ENCODE results near the gene RAD9A. TPM values are rescaled to one million over a fixed set of nuclear protein-coding genes. Genes with fewer than 3 reads are reported as not detected.
"Not testable (repeated sequence)": the region's sequence is repeated elsewhere in the genome, so short reads cannot be mapped to it uniquely, and the experiment has no call there.

RAD9A gene
- total RNA-seq, 1 donor from 2014 or later = 23.8 TPM

DNA sequence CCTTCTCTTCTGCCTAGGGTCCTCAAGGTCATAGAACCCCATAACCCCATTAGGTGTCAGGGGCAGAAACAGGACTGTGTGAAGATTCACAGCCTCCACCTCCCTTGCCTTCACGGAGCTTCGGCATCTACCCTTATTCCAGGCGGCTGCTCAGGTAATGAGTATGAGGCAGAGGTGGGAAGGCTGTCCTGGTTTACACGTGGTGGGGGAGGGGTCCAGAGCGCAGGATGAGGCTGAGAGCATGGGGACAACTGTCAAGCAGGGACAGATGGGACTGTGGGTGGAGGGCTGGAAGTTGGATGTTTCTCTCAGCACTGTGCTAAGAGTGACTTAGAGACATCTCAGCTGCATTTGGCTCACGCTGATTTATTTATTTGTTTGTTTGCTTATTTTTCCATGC, 4.3 kb upstream of the RAD9A start:
- ATAC-seq (no peak), DNase-seq (ENCODE audit: low spot score) (no peak)
- intact Hi-C loops (cut with DNase I) = no loop called here

DNA sequence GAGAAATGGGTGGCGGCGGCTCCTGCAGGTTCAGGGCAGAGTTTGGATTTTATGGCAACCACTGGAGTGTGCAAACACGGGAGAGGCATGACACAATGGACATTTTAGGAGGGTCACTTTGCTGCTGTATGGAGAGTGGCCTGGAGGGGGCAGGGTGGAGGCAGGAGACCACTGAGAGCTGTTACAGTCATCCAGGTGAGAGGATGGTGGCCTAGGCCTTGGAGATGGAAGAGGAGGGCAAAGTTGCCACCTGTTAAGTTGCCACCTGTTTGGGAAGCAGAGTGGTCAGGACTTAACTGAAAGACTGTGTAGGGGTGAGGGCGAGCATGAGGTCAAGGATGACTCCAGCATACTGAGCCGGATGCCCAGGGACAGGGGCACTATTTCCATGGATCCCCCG, 2.3 kb upstream of the RAD9A start:
- ATAC-seq (no peak), DNase-seq (ENCODE audit: low spot score) (no peak)
- intact Hi-C loops (cut with DNase I) = no loop called here

DNA sequence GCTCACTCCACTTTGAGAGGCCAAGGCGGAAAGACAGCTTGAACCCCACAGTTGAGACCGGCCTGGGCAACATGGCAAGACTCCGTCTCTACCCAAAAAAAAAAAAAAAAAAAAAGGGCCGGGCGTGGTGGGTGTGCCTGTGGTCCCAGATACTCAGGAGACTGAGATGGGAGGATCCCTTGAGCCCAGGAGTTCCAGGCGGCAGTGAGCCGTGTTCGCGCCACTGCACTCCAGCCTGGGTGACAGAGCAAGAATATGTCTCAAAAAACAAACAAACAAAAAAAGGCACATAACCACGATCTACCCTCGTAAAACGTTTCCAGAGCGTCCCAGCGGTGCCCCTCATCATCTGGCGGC, 861 bp upstream of the RAD9A start:
- no peak for DNase-seq (ENCODE audit: low spot score)
- intact Hi-C loops (cut with DNase I) = no loop called here
- ATAC-seq = no peak

DNA sequence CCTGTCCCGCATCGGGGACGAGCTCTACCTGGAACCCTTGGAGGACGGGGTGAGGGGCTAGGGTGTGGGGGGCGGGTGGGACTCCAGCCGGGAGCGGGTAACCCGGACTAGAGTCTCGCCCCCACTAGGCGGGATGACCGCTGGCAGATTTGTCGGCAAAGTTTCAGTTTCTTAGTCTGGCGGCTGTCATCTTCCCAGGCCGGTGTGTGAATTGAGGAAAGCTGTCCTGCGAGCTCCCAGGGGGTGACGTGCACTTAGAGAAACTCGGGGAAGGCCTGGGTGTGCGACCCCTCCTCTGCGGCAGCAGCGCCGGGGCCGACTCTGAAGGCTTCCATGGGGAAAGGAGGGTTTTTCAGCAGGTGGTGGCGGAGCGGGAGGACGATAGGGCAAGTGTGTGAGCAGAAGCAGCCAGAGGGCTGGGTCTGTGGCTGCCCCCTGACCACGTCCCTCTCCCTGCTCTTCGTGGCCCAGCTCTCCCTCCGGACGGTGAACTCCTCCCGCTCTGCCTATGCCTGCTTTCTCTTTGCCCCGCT, 463 bp downstream of the RAD9A start:
- intact Hi-C loops (cut with DNase I) = no loop called here
- no peak for DNase-seq (ENCODE audit: low spot score)
- peak; percentile 1 for ATAC-seq

DNA sequence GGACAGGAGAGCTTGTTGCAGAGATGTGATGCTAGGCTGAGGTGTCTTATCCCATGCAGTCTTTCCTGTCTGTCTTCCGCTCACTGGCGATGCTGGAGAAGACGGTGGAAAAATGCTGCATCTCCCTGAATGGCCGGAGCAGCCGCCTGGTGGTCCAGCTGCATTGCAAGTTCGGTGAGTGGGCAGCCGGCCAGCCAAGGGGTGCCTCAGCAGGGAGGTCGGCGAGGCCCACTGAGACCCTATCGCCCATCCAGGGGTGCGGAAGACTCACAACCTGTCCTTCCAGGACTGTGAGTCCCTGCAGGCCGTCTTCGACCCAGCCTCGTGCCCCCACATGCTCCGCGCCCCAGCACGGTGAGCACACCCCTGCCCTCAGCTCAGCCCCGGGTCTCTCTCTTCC, 1.7 kb downstream of the RAD9A start:
- no peak for ATAC-seq
- intact Hi-C loops (cut with DNase I) = no loop called here
- no peak for DNase-seq (ENCODE audit: low spot score)

DNA sequence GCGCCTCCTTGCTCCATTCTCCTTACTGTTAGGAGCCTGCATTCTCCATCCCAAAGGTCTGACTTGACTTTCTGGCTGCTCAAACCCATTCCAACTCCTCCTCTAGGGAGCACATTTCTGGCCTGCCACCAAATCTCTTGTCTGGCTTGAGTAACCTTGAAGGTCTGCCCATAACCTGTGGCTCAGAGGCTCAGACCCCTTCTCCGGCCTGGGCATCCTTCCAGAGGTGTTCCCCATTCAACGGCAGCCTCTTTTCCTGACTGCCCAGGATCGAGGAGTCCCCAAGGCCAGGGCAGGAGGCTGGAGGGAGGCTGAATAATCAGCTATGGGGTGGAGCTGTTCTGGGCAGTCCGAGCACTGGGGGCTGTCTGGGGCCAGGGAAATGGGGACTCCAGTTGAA, 2.2 kb downstream of the RAD9A start:
- ATAC-seq (no peak), DNase-seq (ENCODE audit: low spot score) (no peak)
- intact Hi-C loops (cut with DNase I) = no loop called here

DNA sequence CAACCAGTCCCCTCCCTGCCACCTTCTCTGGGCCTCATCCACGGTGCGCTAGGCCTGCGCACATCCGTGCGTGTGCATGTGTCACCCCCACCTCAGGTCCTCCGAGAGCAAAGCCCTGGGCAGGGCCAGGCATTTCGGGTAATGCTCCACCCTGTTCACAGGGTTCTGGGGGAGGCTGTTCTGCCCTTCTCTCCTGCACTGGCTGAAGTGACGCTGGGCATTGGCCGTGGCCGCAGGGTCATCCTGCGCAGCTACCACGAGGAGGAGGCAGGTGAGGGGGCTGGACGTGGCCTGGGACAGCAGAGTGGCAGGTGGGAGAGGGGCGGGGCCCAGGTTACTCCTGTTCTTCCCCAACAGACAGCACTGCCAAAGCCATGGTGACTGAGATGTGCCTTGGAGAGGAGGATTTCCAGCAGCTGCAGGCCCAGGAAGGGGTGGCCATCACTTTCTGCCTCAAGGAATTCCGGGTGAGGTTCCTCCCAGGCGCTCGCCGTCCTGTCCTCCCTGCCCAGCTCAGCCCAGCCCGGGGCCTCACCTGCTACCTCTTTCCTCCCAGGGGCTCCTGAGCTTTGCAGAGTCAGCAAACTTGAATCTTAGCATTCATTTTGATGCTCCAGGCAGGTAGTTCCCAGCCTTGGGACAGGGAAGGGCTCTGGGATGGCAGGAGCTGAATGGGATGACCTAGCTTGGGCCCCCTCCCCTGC, 3.9 kb downstream of the RAD9A start:
- ATAC-seq (no peak), DNase-seq (ENCODE audit: low spot score) (no peak)
- intact Hi-C loops (cut with DNase I) = loop anchor here (5.0 kb wide), 1 partner anchor 107 kb away; no protein-coding TSS in a partner anchor

DNA sequence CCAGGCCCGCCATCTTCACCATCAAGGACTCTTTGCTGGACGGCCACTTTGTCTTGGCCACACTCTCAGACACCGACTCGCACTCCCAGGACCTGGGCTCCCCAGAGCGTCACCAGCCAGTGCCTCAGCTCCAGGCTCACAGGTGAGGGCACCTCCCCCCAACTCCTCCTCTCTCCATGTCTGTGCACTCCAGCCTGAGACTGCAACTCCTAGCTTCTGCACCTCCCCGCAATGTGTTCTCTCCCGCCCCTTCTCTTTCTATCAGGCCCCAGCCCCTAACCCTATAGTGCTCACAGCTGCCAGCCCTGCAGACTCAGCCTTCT, 4.4 kb downstream of the RAD9A start:
- no peak for DNase-seq (ENCODE audit: low spot score)
- intact Hi-C loops (cut with DNase I) = loop anchor here (5.0 kb wide), 1 partner anchor 106 kb away; no protein-coding TSS in a partner anchor
- no peak for ATAC-seq

DNA sequence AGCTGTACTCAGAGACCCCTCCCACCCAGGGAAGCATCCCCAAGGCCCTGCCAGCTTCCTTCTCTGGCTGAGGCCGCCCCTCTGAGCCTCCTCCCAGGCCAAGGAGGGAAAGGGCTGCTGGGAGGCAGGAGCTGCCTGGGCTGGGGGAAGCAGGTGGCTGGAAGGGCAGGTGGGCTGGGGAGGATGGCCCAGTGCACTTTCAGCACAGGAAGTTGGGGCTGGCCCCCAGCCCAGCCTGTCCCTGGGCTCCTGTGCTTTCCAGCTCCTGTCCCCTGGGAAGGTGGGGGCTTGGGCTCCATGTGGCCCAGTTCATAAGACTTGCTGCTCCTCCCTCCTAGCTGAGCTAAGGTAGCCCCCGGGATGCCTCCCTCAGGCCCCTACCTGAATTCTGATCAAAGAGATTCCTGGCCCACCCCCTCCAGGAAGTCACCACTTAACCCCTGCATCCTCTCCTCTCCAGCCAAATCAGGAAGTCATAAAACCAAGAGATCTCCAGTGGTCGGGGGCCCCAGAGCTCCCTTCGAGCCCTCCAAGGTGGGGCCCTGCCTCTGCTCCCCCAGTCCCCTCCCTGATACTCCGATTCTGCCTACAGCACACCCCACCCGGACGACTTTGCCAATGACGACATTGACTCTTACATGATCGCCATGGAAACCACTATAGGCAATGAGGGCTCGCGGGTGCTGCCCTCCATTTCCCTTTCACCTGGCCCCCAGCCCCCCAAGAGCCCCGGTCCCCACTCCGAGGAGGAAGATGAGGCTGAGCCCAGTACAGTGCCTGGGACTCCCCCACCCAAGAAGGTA, 5.0 kb downstream of the RAD9A start:
- intact Hi-C loops (cut with DNase I) = loop anchor here (5.0 kb wide), 1 partner anchor 106 kb away; no protein-coding TSS in a partner anchor
- ATAC-seq = no peak
- DNase-seq (ENCODE audit: low spot score) = no peak

DNA sequence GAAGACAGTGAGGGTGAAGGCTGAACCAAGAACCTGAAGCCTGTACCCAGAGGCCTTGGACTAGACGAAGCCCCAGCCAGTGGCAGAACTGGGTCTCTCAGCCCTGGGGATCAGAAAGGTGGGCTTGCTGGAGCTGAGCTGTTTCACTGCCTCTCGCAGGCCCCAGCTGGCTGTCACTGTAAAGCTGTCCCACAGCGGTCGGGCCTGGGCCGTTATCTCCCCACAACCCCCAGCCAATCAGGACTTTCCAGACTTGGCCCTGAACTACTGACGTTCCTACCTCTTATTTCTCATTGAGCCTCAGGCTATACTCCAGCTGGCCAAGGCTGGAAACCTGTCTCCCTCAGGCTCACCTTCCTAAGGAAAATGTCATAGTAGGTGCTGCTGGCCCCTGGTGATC, 5.8 kb downstream of the RAD9A start:
- DNase-seq (ENCODE audit: low spot score) (no peak), ATAC-seq (no peak)
- intact Hi-C loops (cut with DNase I) = loop anchor here (5.0 kb wide), 1 partner anchor 105 kb away; no protein-coding TSS in a partner anchor

DNA sequence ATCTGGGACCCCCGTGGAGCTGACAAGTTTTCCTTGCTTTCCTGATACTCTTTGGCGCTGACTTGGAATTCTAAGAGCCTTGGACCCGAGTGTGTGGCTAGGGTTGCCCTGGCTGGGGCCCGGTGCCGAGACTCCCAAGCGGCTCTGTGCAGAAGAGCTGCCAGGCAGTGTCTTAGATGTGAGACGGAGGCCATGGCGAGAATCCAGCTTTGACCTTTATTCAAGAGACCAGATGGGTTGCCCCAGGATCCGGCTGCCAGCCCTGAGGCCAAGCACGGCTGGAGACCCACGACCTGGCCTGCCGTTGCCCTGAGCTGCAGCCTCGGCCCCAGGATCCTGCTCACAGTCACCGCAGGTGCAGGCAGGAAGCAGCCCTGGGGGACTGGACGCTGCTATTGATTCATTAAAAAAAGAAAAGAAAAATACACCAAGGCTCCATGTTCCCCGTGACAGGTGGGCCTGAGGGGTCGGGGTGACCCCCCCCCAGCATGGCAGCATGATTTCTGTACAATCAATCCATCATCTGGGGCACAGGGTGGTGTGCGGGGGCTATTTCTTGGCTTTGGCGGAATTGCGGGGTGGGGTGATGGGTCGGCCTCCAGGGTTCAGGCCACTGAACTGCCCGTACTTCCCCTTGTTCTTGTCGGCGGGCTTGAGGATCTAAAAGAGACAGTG, 6.3 kb downstream of the RAD9A start:
- intact Hi-C loops (cut with DNase I) = loop anchor here (5.0 kb wide), 1 partner anchor 104 kb away; no protein-coding TSS in a partner anchor
- DNase-seq (ENCODE audit: low spot score) = no peak
- no peak for ATAC-seq

DNA sequence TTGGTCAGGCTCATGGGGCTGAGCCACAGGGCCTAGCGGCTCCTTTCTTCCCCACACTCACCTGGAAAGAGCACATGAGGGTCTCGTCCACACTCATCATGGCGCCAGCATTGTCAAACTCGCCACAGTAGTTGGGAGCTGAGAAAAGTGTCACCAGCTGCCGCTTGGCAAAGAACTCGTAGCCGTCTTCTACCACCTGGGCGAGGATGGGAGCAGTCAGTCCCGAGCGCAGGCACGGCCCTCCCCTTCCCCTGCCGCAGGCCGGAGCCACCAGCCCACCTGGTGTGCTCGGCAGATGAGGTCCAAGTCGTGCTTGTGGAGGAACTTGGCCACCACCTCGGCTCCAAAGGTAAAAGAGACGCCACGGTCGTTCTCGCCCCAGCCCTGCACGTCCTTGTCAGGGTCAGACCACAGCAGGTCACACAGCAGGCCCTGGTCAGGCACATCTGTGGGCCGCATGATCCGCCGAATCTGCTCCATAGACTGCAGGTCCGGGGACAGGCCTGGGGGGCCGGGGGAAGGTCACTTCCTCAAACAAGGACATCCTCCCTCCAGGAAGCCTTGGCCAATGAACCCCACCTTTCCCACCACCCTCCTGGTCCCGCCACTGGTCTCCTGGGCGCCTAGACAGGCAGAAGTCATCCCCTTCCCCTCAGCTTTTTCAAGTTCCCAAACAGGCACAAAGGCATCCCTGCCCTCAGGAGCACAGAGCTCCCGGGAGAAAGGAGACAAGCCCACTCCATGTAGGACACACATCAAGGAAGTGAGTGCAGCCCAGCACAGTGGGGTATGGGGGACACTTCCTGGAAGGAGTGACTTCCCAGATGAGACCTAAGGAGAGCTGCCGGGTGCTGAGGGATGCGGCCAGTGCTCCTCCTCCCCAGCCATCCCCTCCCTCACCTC, 7.1 kb downstream of the RAD9A start:
- intact Hi-C loops (cut with DNase I) = loop anchor here (5.0 kb wide), 1 partner anchor 103 kb away; no protein-coding TSS in a partner anchor
- no peak for DNase-seq (ENCODE audit: low spot score)
- ATAC-seq = no peak

DNA sequence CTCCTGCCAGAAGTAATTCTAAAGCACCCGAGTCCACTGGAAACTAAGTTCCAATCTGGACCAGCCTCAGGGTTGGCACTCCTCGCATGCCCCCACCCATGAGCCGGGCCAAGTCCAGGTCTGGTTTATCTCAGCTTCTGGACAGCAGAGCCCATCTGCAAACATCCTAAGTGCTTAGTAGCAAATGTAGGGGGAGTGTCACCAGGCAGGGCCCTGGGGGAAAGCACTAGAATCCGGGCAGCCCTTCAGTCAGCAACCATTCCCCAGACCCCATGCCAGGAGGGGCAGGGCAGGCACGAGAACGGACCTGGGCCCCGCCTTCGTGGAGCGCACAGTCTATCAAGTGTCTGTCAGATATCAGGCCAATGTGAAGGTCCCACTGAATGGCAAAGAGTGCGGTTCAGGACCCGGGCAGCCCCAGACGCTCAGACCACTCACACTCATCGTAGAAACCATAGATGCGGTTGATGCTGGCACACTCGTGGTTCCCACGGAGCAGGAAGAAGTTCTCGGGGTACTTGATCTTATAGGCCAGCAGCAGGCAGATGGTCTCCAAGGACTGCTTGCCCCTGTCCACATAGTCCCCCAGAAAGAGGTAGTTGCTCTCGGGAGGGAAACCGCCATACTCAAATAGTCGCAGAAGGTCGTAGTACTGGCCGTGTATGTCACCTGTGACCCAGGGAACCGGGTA, 8.6 kb downstream of the RAD9A start:
- ATAC-seq (no peak), DNase-seq (ENCODE audit: low spot score) (no peak)
- intact Hi-C loops (cut with DNase I) = loop anchor here (1.0 kb wide), 1 partner anchor 133 kb away; no protein-coding TSS in a partner anchor

DNA sequence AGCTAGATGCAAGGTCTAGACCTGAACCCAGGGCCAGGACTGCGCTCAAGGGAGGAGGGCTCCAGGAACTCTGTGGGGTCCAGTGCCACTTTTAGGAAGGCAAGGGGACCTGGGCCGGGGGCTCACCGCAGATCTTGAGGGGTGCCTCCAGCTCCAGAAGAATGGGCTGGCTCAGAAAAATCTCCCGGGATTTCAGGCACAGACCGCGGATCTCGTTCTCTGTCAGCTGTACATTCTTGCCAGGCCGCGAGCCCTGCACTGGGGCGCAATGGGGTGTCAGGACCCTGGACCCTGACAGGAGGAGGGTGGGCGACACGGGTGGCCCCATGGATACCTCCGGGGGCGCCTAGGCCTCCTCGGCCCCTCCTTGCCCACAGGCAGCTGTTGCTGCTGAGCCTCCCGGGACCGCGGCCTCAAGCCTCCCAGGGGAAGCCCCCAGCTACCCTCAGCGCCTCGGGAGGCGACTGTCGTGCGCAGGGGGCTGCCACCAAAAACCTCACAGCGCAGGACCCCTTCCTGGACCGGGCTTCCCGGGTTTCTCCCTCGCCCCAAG, 9.2 kb downstream of the RAD9A start:
- DNase-seq (ENCODE audit: low spot score) (no peak), ATAC-seq (peak; percentile 7)
- intact Hi-C loops (cut with DNase I) = loop anchor here (1.0 kb wide), 1 partner anchor 134 kb away; no protein-coding TSS in a partner anchor

DNA sequence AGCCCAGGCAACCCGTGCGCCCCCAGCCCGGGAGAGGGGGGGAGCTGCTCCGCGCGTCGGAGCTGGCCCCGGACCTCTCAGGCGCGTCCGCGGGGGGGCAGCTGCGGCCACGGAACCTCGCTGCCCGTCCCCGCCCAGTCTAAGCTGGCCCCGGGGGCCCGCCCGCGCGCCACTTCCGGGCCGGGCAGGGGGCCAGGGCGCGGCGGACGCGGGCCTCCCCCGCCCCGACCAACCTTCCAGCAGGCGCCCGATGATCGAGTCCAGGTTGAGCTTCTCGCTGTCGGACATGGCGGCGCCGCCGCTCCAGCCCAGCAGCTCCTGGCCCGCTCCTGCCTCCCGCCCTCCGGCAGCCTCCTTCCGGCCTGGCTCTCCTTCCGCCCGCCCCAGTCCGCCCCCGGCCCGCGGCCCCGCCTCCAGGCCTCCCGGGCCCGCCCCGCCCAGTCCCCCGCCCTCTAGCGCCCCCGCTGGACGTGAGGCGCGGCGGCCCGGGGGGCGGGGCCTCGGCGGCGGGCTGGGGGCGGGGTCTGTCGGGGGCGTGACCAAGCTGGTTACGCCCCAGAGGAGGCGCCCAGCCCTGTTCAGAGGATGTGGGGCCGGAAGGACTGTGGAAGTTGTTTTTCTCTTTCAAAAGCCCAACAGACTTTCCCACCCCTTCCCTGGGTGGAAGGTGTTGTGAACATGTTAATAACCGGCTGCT, 9.9 kb downstream of the RAD9A start, which contains the start of gene PPP1CA:
PPP1CA (minus strand) TSS at position 364 of the 697 bp plus-strand sequence; CDS start at position 288, 76 bp downstream.
- intact Hi-C loops (cut with DNase I) = no loop called here
- DNase-seq (ENCODE audit: low spot score) (peak; percentile 94), ATAC-seq (peak; percentile 84)

DNA sequence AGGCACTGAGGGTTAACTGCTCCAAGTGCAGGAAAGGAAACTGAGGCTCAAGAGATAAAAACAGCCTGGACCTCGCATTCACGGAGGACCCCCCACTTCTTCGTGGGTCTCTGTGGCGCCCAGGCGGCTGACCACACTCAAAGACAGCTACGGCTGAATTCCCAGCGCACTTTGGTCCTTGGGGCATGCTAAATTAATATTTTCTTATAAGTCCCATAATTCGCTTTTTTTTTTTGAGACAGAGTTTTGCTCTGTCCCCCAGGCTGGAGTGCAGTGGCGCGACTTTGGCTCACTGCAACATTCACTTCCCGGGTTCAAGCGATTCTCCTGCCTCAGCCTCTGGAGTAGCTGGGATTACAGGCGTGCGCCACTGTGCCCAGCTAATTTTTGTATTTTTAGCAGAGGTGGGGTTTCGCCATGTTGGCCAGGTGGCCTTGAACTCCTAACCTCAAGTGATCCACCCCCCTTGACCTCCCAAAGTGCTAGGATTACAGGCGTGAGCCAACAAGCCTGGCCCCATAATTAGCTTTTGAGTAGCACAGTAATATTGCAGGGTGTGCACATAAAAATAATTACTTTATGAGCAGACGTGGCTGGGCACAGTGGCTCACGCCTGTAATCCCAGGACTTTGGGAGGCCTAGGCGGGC, 10.5 kb downstream of the RAD9A start:
- intact Hi-C loops (cut with DNase I); ATAC-seq; DNase-seq (ENCODE audit: low spot score): not testable (repeated sequence)

Data from sciatic nerve (tissue), 2 donors.